H9 (cell line): ENCODE results near the gene THSD4. TPM values are rescaled to one million over a fixed set of nuclear protein-coding genes. Genes with fewer than 3 reads are reported as not detected.

Experiments used
- DNase-seq: peaks from one replicate; pipeline ENCODE4 v3.0.0-alpha.2; 2017
- H2AFZ ChIP-seq: one replicate; pipeline ENCODE4 v1.6.1; 2013; ENCODE audit warnings: mild to moderate bottlenecking, low read length, control low read depth, moderate library complexity
- H2AK5ac ChIP-seq: 2 replicates; pipeline ENCODE4 v1.6.1; 2013; ENCODE audit warnings: low read length, control low read depth, mixed read lengths; ENCODE audit not compliant: insufficient read length
- H2BK120ac ChIP-seq: one replicate; pipeline ENCODE4 v1.6.1; 2013; ENCODE audit warnings: low read depth, mild to moderate bottlenecking, low read length, control low read depth, inconsistent platforms; ENCODE audit not compliant: poor library complexity, severe bottlenecking
- H2BK12ac ChIP-seq: 2 replicates; pipeline ENCODE4 v1.6.1; 2013; ENCODE audit warnings: low read length, control low read depth, mixed read lengths, low read depth; ENCODE audit not compliant: insufficient read length
- H2BK15ac ChIP-seq: 2 replicates; pipeline ENCODE4 v1.6.1; 2013; ENCODE audit warnings: low read depth, low read length, control low read depth
- H2BK20ac ChIP-seq: one replicate; pipeline ENCODE4 v1.6.1; 2013; ENCODE audit warnings: low read depth, mild to moderate bottlenecking, low read length, control low read depth, inconsistent platforms; ENCODE audit not compliant: poor library complexity, severe bottlenecking
- H2BK5ac ChIP-seq: 2 replicates; pipeline ENCODE4 v1.6.1; 2013; ENCODE audit warnings: low read length, control low read depth, mixed read lengths; ENCODE audit not compliant: insufficient read length
- H3K14ac ChIP-seq: 2 replicates; pipeline ENCODE4 v1.6.1; 2013; ENCODE audit warnings: low read length, control low read depth; ENCODE audit not compliant: insufficient read depth
- H3K18ac ChIP-seq: 2 replicates; pipeline ENCODE4 v1.6.1; 2013; ENCODE audit warnings: low read depth, mild to moderate bottlenecking, mixed read lengths, low read length, control low read depth; ENCODE audit not compliant: insufficient read length
- H3K23ac ChIP-seq: 2 replicates; pipeline ENCODE4 v1.6.1; 2013; ENCODE audit warnings: low read length, control low read depth, mixed read lengths, low read depth; ENCODE audit not compliant: insufficient read length
- H3K23me2 ChIP-seq: 2 replicates; pipeline ENCODE4 v1.6.1; 2013; ENCODE audit warnings: low read depth, mild to moderate bottlenecking, mixed read lengths, low read length, control low read depth; ENCODE audit not compliant: insufficient read length, poor library complexity, severe bottlenecking
- H3K27ac ChIP-seq: 2 replicates; pipeline ENCODE4 v1.5.1; 2013; ENCODE audit warnings: low read length, control low read depth, mixed read lengths, low read depth; ENCODE audit not compliant: insufficient read length
- H3K27me3 ChIP-seq: 2 replicates; pipeline ENCODE4 v1.6.1; 2013; ENCODE audit warnings: low read length, control low read depth, inconsistent platforms; ENCODE audit not compliant: insufficient read depth
- H3K4ac ChIP-seq: 2 replicates; pipeline ENCODE4 v1.6.1; 2013; ENCODE audit warnings: low read depth, mild to moderate bottlenecking, control low read depth, inconsistent platforms, low read length, moderate library complexity
- H3K4me1 ChIP-seq: 2 replicates; pipeline ENCODE4 v1.6.1; 2013; ENCODE audit warnings: low read length, control low read depth, inconsistent platforms; ENCODE audit not compliant: insufficient read depth
- H3K4me2 ChIP-seq: 2 replicates; pipeline ENCODE4 v1.6.1; 2013; ENCODE audit warnings: low read length, control low read depth, mixed read lengths; ENCODE audit not compliant: insufficient read length, insufficient read depth
- H3K56ac ChIP-seq: 2 replicates; pipeline ENCODE4 v1.6.1; 2013; ENCODE audit warnings: low read depth, mild to moderate bottlenecking, mixed read lengths, low read length, control low read depth; ENCODE audit not compliant: insufficient read length
- H3K79me1 ChIP-seq: 2 replicates; pipeline ENCODE4 v1.6.1; 2013; ENCODE audit warnings: low read depth, mild to moderate bottlenecking, moderate library complexity, low read length, control low read depth, inconsistent platforms; ENCODE audit not compliant: insufficient read depth, poor library complexity, severe bottlenecking
- H3K79me2 ChIP-seq: 2 replicates; pipeline ENCODE4 v1.6.1; 2013; ENCODE audit warnings: low read length, control low read depth, inconsistent platforms; ENCODE audit not compliant: insufficient read depth
- H3K9ac ChIP-seq: 2 replicates; pipeline ENCODE4 v1.6.1; 2013; ENCODE audit warnings: low read length, control low read depth, mixed read lengths; ENCODE audit not compliant: insufficient read length; ENCODE audit errors: extremely low read depth
- H3K9me3 ChIP-seq: one replicate; pipeline ENCODE4 v1.6.1; 2013; ENCODE audit warnings: low read depth, low read length, inconsistent platforms; ENCODE audit not compliant: control insufficient read depth
- H3T11ph ChIP-seq: one replicate; pipeline ENCODE4 v1.6.1; 2013; ENCODE audit warnings: mild to moderate bottlenecking, low read length, control low read depth, inconsistent platforms
- H4K20me1 ChIP-seq: one replicate; pipeline ENCODE4 v1.6.1; 2013; ENCODE audit not compliant: control insufficient read depth, insufficient read length, insufficient read depth
- H4K5ac ChIP-seq: 2 replicates; pipeline ENCODE4 v1.6.1; 2013; ENCODE audit warnings: low read depth, mild to moderate bottlenecking, mixed read lengths, low read length, control low read depth; ENCODE audit not compliant: insufficient read length
- H4K8ac ChIP-seq: replicated peaks from 2 replicates; pipeline ENCODE4 v1.6.1; 2013; ENCODE audit warnings: low read length, control low read depth, mixed read lengths, low read depth; ENCODE audit not compliant: insufficient read length
- H4K91ac ChIP-seq: 2 replicates; pipeline ENCODE4 v1.6.1; 2013; ENCODE audit warnings: low read depth, mild to moderate bottlenecking, moderate library complexity, mixed read lengths, low read length, control low read depth; ENCODE audit not compliant: insufficient read length
- H3K27ac Mint-ChIP-seq, 3 experiments: 2 replicates in 2 of 3; 3 replicates in 1 of 3; pipeline ENCODE4 v1.8.0; 2020 to 2021; ENCODE audit warnings: mixed read lengths in 3 of 3, mild to moderate bottlenecking in 1 of 3, moderate library complexity in 1 of 3
- H3K27me3 Mint-ChIP-seq: 2 replicates; pipeline ENCODE4 v1.8.0; 2021; ENCODE audit warnings: low read depth, mild to moderate bottlenecking, moderate library complexity, mixed read lengths
- H3K36me3 Mint-ChIP-seq, 3 experiments: 2 replicates in 2 of 3; 3 replicates in 1 of 3; pipeline ENCODE4 v1.8.0; 2020 to 2021; ENCODE audit warnings: low read depth in 3 of 3, mixed read lengths in 3 of 3; ENCODE audit not compliant: insufficient read depth in 1 of 3
- H3K4me1 Mint-ChIP-seq, 2 experiments: 2 replicates each; pipeline ENCODE4 v1.8.0; 2020; ENCODE audit warnings: mixed read lengths in 2 of 2
- H3K4me3 Mint-ChIP-seq, 2 experiments: 2 replicates in 1 of 2; 3 replicates in 1 of 2; pipeline ENCODE4 v1.8.0; 2020 to 2021; ENCODE audit warnings: mild to moderate bottlenecking in 2 of 2, mixed read lengths in 2 of 2, moderate library complexity in 1 of 2
- H3K9me3 Mint-ChIP-seq, 2 experiments: 2 replicates in 1 of 2; 3 replicates in 1 of 2; pipeline ENCODE4 v1.8.0; 2020; ENCODE audit warnings: mild to moderate bottlenecking in 2 of 2, mixed read lengths in 2 of 2, moderate library complexity in 1 of 2
- CTCF ChIP-seq: fragments of 200-600 bp; sonication (generic); conservative IDR thresholded peaks from 3 replicates; pipeline ENCODE4 v1.8.0; 2021; ENCODE audit warnings: antibody characterized with exemption, mild to moderate bottlenecking
- WGBS: extraction: QIAGEN DNeasy Blood & Tissue Kit; methylation state at CpG from one replicate; pipeline ENCODE4 v1.1.7; 2013; ENCODE audit warnings: missing lambda C conversion rate, low lambda C conversion rate, mixed read lengths; ENCODE audit not compliant: insufficient read length; ENCODE audit errors: extremely low coverage; 5-methylcytosine and 5-hydroxymethylcytosine counted together
- total RNA-seq: library from RNA; stranded (reverse); gene quantifications from 2 replicates; pipeline ENCODE4 v1.2.1, GENCODE V29; 2021

Gene THSD4
- total RNA-seq, 1 experiment from 2014 or later: 5.5 TPM

- Histone ChIP-seq H3K79me1 (no peaks in the 10 kb centered on the region), H3K9me3 (no peaks in the 10 kb centered on the region), H3K79me2 (no peaks in the 10 kb centered on the region), H3K18ac (no peak overlapping the region), H4K91ac (no peak overlapping the region), H2BK15ac (no peak overlapping the region), H4K20me1 (no peaks in the 10 kb centered on the region), H2AK5ac (no peak overlapping the region), H4K8ac (no peak overlapping the region), H3K9ac (no peak overlapping the region), H3K27me3 (no peaks in the 10 kb centered on the region), H2BK5ac (no peak overlapping the region), H3K4ac (no peak overlapping the region), H2AFZ (no peak overlapping the region), H3T11ph (no peak overlapping the region), H3K4me2 (no peak overlapping the region), H3K14ac (no peak overlapping the region), H3K23me2 (no peaks in the 10 kb centered on the region), H3K56ac (no peak overlapping the region), H2BK12ac (no peak overlapping the region), H2BK120ac (no peak overlapping the region), H2BK20ac (no peak overlapping the region), H3K4me1 (no peaks in the 10 kb centered on the region), H3K23ac (no peak overlapping the region), H4K5ac (no peak overlapping the region), H3K27ac (no peak overlapping the region)
- no peaks in the 10 kb centered on the region for H3K27me3 Mint-ChIP-seq
- H3K4me1 Mint-ChIP-seq: peaks cover 0 to 4% of the 10 kb centered on the region in 2 experiments; a peak in 3 of 4 replicates
- H3K4me3 Mint-ChIP-seq: no peak overlapping the region
- whole genome bisulfite sequencing: no CpG with 5 or more reads among the region's 1 CpG
- no peaks in the 10 kb centered on the region for H3K9me3 Mint-ChIP-seq
- H3K27ac Mint-ChIP-seq: no peak overlapping the region
- no peak for DNase-seq
- TF ChIP-seq CTCF: no peak
- no peaks in the 10 kb centered on the region for H3K36me3 Mint-ChIP-seq
Observed at GRCh38 chr15:71564217-71564616, 448.9 kb downstream of the THSD4 start.
